IMR-90 (cell line): ENCODE data around the gene TBX10. TPM values are rescaled to one million over a fixed set of nuclear protein-coding genes. Genes with fewer than 3 reads are reported as not detected.

Experiments used
- ATAC-seq: fragments of 200-7000 bp; cut with Tn5 transposase; 2 replicates; pipeline ENCODE4 v1.9.1; 2020; ENCODE audit warnings: low read depth, mild to moderate bottlenecking, moderate library complexity
- BruUV-seq: library from RNA; stranded (reverse); fragments of 400-500 nt; replicated peaks from 2 replicates; lab custom pipeline; 2021; lab: Mats Ljungman, UMichigan
- CTCF ChIA-PET: fragments of 300-600 bp; formaldehyde crosslinking; extraction: SDS; loops from one replicate; lab custom pipeline; 2021; ENCODE audit warnings: antibody characterized with exemption; lab: Yijun Ruan, JAX
- POLR2A ChIA-PET: fragments of 300-600 bp; sonication (Branson Sonifier 250); formaldehyde crosslinking; loops from one replicate; lab custom pipeline; 2022; ENCODE audit warnings: antibody characterized with exemption; ENCODE audit not compliant: unreplicated experiment; lab: Charles Lee
- DNase-seq: peaks from one replicate; pipeline ENCODE4 v3.0.0; 2013
- H2AFZ ChIP-seq: replicated peaks from 2 replicates; pipeline ENCODE3; 2013; ENCODE audit warnings: low read length, mild to moderate bottlenecking; ENCODE audit not compliant: poor library complexity
- H2AK5ac ChIP-seq: 2 replicates; pipeline ENCODE4 v1.6.1; 2013; ENCODE audit warnings: low read depth, low read length, inconsistent platforms
- H2AK9ac ChIP-seq: replicated peaks from 2 replicates; pipeline ENCODE3; 2013; ENCODE audit warnings: mild to moderate bottlenecking, low read depth, low read length, moderate library complexity; ENCODE audit not compliant: poor library complexity
- H2BK120ac ChIP-seq: 2 replicates; pipeline ENCODE4 v1.6.1; 2013; ENCODE audit warnings: low read depth, low read length, inconsistent platforms
- H2BK15ac ChIP-seq: 3 replicates; pipeline ENCODE4 v1.6.1; 2013; ENCODE audit warnings: low read depth, low read length, inconsistent platforms
- H2BK20ac ChIP-seq: 2 replicates; pipeline ENCODE4 v1.6.1; 2013; ENCODE audit warnings: low read depth, mild to moderate bottlenecking, inconsistent platforms, low read length, moderate library complexity
- H2BK5ac ChIP-seq: 2 replicates; pipeline ENCODE4 v1.6.1; 2013; ENCODE audit warnings: mild to moderate bottlenecking, low read depth, low read length, inconsistent platforms; ENCODE audit not compliant: poor library complexity, severe bottlenecking
- H3K14ac ChIP-seq: replicated peaks from 2 replicates; pipeline ENCODE4 v1.6.1; 2013; ENCODE audit warnings: low read depth, low read length, inconsistent platforms
- H3K18ac ChIP-seq: 2 replicates; pipeline ENCODE4 v1.6.1; 2013; ENCODE audit warnings: low read depth, low read length, control low read depth
- H3K23ac ChIP-seq: 2 replicates; pipeline ENCODE4 v1.6.1; 2013; ENCODE audit warnings: low read depth, low read length, inconsistent platforms
- H3K27ac ChIP-seq: 2 replicates; pipeline ENCODE4 v1.5.1; 2013; ENCODE audit warnings: mild to moderate bottlenecking, control low read depth, low read length; ENCODE audit not compliant: insufficient read depth
- H3K27me3 ChIP-seq: 2 replicates; pipeline ENCODE4 v1.6.1; 2013; ENCODE audit warnings: low read length; ENCODE audit not compliant: control insufficient read depth, insufficient read depth
- H3K36me3 ChIP-seq: 2 replicates; pipeline ENCODE4 v1.6.1; 2013; ENCODE audit warnings: low read length, mixed read lengths; ENCODE audit not compliant: control insufficient read depth, insufficient read depth
- H3K4ac ChIP-seq: 2 replicates; pipeline ENCODE4 v1.6.1; 2013; ENCODE audit warnings: low read depth, low read length, inconsistent platforms
- H3K4me1 ChIP-seq: 2 replicates; pipeline ENCODE4 v1.6.1; 2013; ENCODE audit warnings: low read length, mixed read lengths; ENCODE audit not compliant: control insufficient read depth, insufficient read depth
- H3K4me2 ChIP-seq: 2 replicates; pipeline ENCODE4 v1.6.1; 2013; ENCODE audit warnings: low read depth, mild to moderate bottlenecking, control low read depth, low read length, moderate library complexity
- H3K4me3 ChIP-seq: 2 replicates; pipeline ENCODE4 v1.5.1; 2013; ENCODE audit warnings: low read depth, mild to moderate bottlenecking, control low read depth, low read length, moderate library complexity; ENCODE audit not compliant: insufficient read depth
- H3K56ac ChIP-seq: 2 replicates; pipeline ENCODE4 v1.6.1; 2013; ENCODE audit warnings: low read length, inconsistent platforms; ENCODE audit not compliant: insufficient read depth; ENCODE audit errors: extremely low read depth
- H3K79me1 ChIP-seq, 2 experiments: 2 replicates each; pipeline ENCODE4 v1.6.1; 2013; ENCODE audit warnings: low read length in 2 of 2, inconsistent platforms in 1 of 2, low read depth in 1 of 2
- H3K9ac ChIP-seq: 2 replicates; pipeline ENCODE4 v1.6.1; 2013; ENCODE audit warnings: low read depth, low read length, control low read depth
- H3K9me1 ChIP-seq: 2 replicates; pipeline ENCODE4 v1.6.1; 2013; ENCODE audit warnings: low read length, inconsistent platforms; ENCODE audit not compliant: insufficient read depth
- H3K9me3 ChIP-seq: 2 replicates; pipeline ENCODE4 v1.6.1; 2013; ENCODE audit warnings: low read length; ENCODE audit not compliant: control insufficient read depth, insufficient read depth
- H4K20me1 ChIP-seq: 2 replicates; pipeline ENCODE4 v1.6.1; 2013; ENCODE audit warnings: low read length, inconsistent platforms; ENCODE audit not compliant: insufficient read depth
- H4K5ac ChIP-seq: 2 replicates; pipeline ENCODE4 v1.6.1; 2013; ENCODE audit warnings: mild to moderate bottlenecking, low read depth, low read length, control low read depth
- H4K8ac ChIP-seq, 2 experiments: 2 replicates each; pipeline ENCODE4 v1.6.1; 2013; ENCODE audit warnings: low read depth in 2 of 2, low read length in 2 of 2, control low read depth in 1 of 2, inconsistent platforms in 1 of 2
- H4K91ac ChIP-seq: 2 replicates; pipeline ENCODE4 v1.6.1; 2013; ENCODE audit warnings: low read depth, low read length, inconsistent platforms; ENCODE audit not compliant: insufficient read depth
- BHLHE40 ChIP-seq: fragments of 150-350 bp; IDR thresholded peaks from 2 replicates; pipeline ENCODE4 v1.6.1; 2016; ENCODE audit warnings: mild to moderate bottlenecking, low read depth, low read length
- CEBPB ChIP-seq: IDR thresholded peaks from 2 replicates; pipeline ENCODE4 v1.6.1; 2012; ENCODE audit warnings: low read depth, low read length, improper control_type of control experiment
- CHD1 ChIP-seq: IDR thresholded peaks from 2 replicates; pipeline ENCODE4 v1.6.1; 2012; ENCODE audit warnings: low read depth, low read length, improper control_type of control experiment
- CTCF ChIP-seq: conservative IDR thresholded peaks from 2 replicates; pipeline ENCODE4 v1.5.1; 2012; ENCODE audit warnings: mild to moderate bottlenecking, low read depth, low read length, improper control_type of control experiment
- ELK1 ChIP-seq: fragments of 150-350 bp; IDR thresholded peaks from 2 replicates; pipeline ENCODE4 v1.6.1; 2016; ENCODE audit warnings: low read depth, mild to moderate bottlenecking, low read length, moderate library complexity, borderline replicate concordance
- MAFK ChIP-seq: IDR thresholded peaks from 2 replicates; pipeline ENCODE4 v1.6.1; 2012; ENCODE audit warnings: low read depth, low read length, improper control_type of control experiment
- MAZ ChIP-seq: IDR thresholded peaks from 2 replicates; pipeline ENCODE4 v1.6.1; 2012; ENCODE audit warnings: low read depth, mild to moderate bottlenecking, low read length, improper control_type of control experiment, moderate library complexity, borderline replicate concordance
- MXI1 ChIP-seq: IDR thresholded peaks from 2 replicates; pipeline ENCODE4 v1.6.1; 2012; ENCODE audit warnings: low read depth, mild to moderate bottlenecking, low read length, moderate library complexity, borderline replicate concordance
- POLR2A ChIP-seq: IDR thresholded peaks from 2 replicates; pipeline ENCODE4 v1.6.1; 2012; ENCODE audit warnings: mild to moderate bottlenecking, low read depth, low read length
- RAD21 ChIP-seq: IDR thresholded peaks from 2 replicates; pipeline ENCODE4 v1.6.1; 2012; ENCODE audit warnings: low read length, improper control_type of control experiment
- RFX5 ChIP-seq: IDR thresholded peaks from 2 replicates; pipeline ENCODE4 v1.8.0; 2012; ENCODE audit warnings: low read depth, mild to moderate bottlenecking, low read length, moderate library complexity
- SMC3 ChIP-seq: fragments of 150-350 bp; IDR thresholded peaks from 2 replicates; pipeline ENCODE4 v1.6.1; 2016; ENCODE audit warnings: low read depth, mild to moderate bottlenecking, antibody characterized with exemption, low read length, moderate library complexity
- USF2 ChIP-seq: fragments of 150-350 bp; IDR thresholded peaks from 2 replicates; pipeline ENCODE4 v1.6.1; 2017; ENCODE audit warnings: mild to moderate bottlenecking, antibody characterized with exemption, low read length, low read depth
- WGBS, 2 experiments: methylation state at CpG; one replicate each; pipeline versions ENCODE4 v1.1.5 to v1.1.7; 2013; ENCODE audit warnings: missing lambda C conversion rate in 2 of 2; ENCODE audit not compliant: insufficient read length in 1 of 2; ENCODE audit errors: extremely low coverage in 2 of 2; 5-methylcytosine and 5-hydroxymethylcytosine counted together
- dilution Hi-C: fragments of 300-500 bp; cut with HindIII; formaldehyde crosslinking; loops from one replicate; pipeline ENCODE4 v1.14.3; 2018; ENCODE audit warnings: low sequenced_read_pairs; ENCODE audit not compliant: unreplicated experiment
- in situ Hi-C: fragments of 300-500 bp; cut with MboI; formaldehyde crosslinking; loops from 3 replicates; pipeline ENCODE4 v1.14.3; 2019; ENCODE audit warnings: low sequenced_read_pairs, inconsistent platforms, mixed read lengths
- intact Hi-C: fragments of 100-400 bp; cut with micrococcal nuclease; formaldehyde crosslinking; loops from 2 replicates; pipeline ENCODE4 v1.10.0; 2022
- polyA plus RNA-seq, 3 experiments: library from polyadenylated mRNA; depleted of rRNA; stranded (reverse); fragments of >200 nt; gene quantifications; 2 replicates each; pipeline ENCODE4 v1.2.3, GENCODE V29; 2012; ENCODE audit warnings: low replicate concordance in 1 of 3
- total RNA-seq: library from RNA; depleted of rRNA; stranded (reverse); fragments of >200 nt; gene quantifications from 2 replicates; pipeline ENCODE4 v1.2.3, GENCODE V29; 2012

Gene TBX10
- total and polyA plus RNA-seq, 2 of the 4 experiments (the other 2 are of a cell fraction) = not detected

- ChIA-PET POLR2A (no interaction called here), CTCF (no interaction called here)
- Histone ChIP-seq H4K91ac (no peak overlapping the region), H3K9ac (no peak overlapping the region), H2BK15ac (no peak overlapping the region), H3K23ac (no peak overlapping the region; the same call in 1 of the 2 replicates), H3K56ac (no peak overlapping the region), H4K20me1 (peaks cover 31% of the 10 kb centered on the region), H3K4me3 (no peak overlapping the region), H3K9me3 (no peaks in the 10 kb centered on the region), H3K9me1 (peaks cover 16% of the 10 kb centered on the region), H2BK5ac (no peak overlapping the region), H2AK9ac (no peak overlapping the region), H4K8ac (no peak overlapping the region), H3K4me1 (peaks cover 11% of the 10 kb centered on the region), H3K27ac (no peak overlapping the region), H4K5ac (no peak overlapping the region), H2AK5ac (no peak overlapping the region), H3K79me1 (peaks cover 18 to 45% of the 10 kb centered on the region in 2 experiments), H2BK20ac (no peak overlapping the region), H3K14ac (no peak overlapping the region), H2BK120ac (no peak overlapping the region), H3K36me3 (peaks cover 20% of the 10 kb centered on the region), H3K4me2 (peak overlapping the region; percentile 81; the same call in 1 of the 2 replicates), H3K4ac (no peak overlapping the region), H2AFZ (no peak overlapping the region), H3K27me3 (peaks cover 6% of the 10 kb centered on the region; the same call in 1 of the 2 replicates), H3K18ac (no peak overlapping the region)
- BruUV-seq = no TSS peak
- TF ChIP-seq MAZ (no peak), BHLHE40 (no peak), USF2 (no peak), MAFK (no peak), CTCF (no peak), POLR2A (no peak), MXI1 (no peak), RFX5 (no peak), SMC3 (no peak), ELK1 (no peak), RAD21 (no peak), CEBPB (no peak), CHD1 (no peak)
- 94% methylated on average over 3 of the region's 4 CpGs; no CpG with 5 or more reads in 1 of the 2 experiments for WGBS, 2 experiments
- ATAC-seq (no peak), DNase-seq (no peak)
- dilution Hi-C loops (no loop called here), intact Hi-C loops (no loop called here), in situ Hi-C loops (no loop called here)
These were observed 53.7 kb downstream of the TBX10 start for GRCh38 chr11:67585911-67586310.
